Epithelial cell of esophagus (primary cell): ENCODE results near the gene XPC.

Source experiments
- DNase-seq: peaks from one replicate; pipeline ENCODE4 v3.0.0; 2010; ENCODE audit warnings: low read depth
- H3K4me3 ChIP-seq: 2 replicates; pipeline ENCODE4 v1.5.1; 2011; ENCODE audit warnings: mild to moderate bottlenecking, low read length, control low read depth
- TF ChIP-seq, protein P1 (sequence below): IDR thresholded peaks from 2 replicates; pipeline ENCODE4 v1.5.1; 2011; ENCODE audit warnings: low read depth, mild to moderate bottlenecking, low read length, control low read depth, inconsistent platforms; ENCODE audit not compliant: insufficient read depth; ENCODE audit errors: missing control alignments

The XPC gene

DNA sequence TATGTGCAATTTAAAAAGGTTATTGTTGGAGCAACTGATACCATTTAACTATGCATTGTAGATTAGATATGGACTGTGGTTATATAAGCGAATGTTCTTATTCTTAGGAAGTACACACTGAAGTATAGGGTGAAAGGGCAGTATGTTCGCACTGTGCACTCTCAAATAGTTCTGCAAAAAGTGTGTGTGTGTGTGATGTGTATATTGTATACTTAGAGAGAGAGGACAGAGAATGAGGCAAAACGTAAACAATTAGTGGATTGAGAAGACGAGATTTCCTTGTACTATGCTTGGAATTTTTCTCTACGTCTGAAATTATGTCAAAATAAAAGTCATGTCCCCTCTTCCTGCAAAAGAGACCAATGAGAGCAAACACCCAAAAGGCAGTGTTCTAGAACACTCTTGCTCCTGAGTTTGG is 30.6 kb upstream of the XPC start:
- DNase-seq: no peak
- TF ChIP-seq, protein P1, sequence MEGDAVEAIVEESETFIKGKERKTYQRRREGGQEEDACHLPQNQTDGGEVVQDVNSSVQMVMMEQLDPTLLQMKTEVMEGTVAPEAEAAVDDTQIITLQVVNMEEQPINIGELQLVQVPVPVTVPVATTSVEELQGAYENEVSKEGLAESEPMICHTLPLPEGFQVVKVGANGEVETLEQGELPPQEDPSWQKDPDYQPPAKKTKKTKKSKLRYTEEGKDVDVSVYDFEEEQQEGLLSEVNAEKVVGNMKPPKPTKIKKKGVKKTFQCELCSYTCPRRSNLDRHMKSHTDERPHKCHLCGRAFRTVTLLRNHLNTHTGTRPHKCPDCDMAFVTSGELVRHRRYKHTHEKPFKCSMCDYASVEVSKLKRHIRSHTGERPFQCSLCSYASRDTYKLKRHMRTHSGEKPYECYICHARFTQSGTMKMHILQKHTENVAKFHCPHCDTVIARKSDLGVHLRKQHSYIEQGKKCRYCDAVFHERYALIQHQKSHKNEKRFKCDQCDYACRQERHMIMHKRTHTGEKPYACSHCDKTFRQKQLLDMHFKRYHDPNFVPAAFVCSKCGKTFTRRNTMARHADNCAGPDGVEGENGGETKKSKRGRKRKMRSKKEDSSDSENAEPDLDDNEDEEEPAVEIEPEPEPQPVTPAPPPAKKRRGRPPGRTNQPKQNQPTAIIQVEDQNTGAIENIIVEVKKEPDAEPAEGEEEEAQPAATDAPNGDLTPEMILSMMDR: no peak

DNA sequence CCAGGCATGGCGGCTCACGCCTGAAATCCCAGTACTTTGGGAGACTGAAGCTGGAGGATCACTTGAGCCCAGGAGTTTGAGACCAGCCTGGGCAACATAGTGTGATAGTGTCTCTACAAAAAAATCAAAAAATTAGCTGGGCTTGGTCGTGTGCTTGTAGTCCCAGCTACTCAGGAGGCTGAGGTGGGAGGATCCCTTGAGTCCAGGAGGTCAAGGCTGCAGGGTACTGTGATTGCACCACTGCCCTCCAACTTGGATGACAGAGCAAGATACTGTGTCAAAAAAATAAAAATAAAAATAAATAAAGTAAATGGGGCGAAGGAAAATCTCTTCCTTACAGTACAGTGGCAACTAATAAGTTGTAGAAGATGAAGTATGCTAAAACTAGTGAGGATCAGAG is 29.8 kb upstream of the XPC start:
- DNase-seq: no peak
- TF ChIP-seq, protein P1: no peak
- H3K4me3 ChIP-seq: no peak overlapping the region

More for the DNA sequence above, 30.6 kb upstream of the XPC start:
- no peak overlapping the region for H3K4me3 ChIP-seq

DNA sequence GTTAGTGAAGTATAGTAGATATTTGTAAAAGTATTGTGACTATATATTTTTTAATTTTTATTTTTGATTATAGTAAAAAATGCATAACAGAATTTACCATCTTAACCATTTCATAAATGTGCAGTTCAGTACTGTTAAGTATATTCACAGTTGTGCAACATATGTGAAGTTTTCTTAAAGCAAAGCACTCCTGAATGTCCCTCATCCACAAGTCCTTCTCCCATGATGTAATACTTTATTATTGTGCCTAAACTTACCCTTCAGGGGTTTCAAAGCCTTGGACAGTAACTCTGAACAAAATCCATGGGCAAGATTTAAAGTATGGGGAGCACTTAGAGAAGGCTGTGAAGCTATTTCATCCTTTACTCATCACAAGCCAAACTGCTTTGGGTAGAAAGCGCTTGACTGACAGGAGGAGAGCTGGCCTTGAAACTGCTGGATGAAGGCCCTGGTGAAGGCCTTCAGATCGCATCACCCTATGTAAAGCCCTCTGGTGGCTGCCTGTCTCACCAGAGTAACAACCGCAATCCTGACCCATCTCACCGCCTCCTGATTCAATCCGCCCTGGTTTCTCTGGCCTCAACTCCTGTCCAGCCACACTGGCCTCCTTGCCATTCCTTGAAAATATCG is 28.3 kb upstream of the XPC start:
- no peak for DNase-seq
- H3K4me3 ChIP-seq: no peak overlapping the region
- TF ChIP-seq, protein P1: no peak

DNA sequence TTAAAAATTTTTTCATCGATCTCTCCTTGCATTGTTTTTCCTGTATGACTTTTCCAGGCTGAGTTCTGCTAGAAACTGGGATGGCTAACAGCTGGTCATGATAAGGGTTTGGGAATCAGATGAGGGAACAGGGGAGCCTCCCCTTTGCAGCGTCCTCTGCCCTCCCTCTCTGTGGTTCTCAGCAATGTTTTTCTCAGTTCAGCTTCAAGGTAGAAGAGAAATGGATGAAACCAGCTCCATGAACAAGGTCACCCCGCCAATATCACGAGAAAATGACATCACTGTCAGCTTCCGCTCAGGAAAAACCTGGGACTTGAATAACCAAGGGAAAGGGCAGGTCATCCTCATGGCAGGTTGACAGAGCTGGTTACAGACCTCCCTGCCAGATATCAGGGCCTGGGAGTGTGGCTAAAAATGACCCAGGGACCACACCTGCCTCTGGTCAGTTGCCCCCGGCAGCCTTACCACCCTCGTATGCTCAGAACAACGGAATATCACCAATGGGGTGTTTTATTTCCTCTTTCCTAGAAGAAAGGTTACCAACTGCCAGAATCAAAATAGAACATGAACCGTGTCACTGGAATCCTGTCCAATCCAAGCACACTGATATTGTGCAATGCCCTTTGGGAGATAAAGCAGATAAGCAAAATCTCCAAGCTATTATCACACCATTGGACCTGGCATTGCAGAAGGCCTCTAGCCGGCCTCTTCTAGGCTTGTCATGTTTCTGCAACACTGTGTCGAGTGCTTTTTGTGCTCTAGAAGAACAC is 26.3 kb upstream of the XPC start:
- TF ChIP-seq, protein P1: no peak
- DNase-seq: no peak
- H3K4me3 ChIP-seq: no peak overlapping the region

DNA sequence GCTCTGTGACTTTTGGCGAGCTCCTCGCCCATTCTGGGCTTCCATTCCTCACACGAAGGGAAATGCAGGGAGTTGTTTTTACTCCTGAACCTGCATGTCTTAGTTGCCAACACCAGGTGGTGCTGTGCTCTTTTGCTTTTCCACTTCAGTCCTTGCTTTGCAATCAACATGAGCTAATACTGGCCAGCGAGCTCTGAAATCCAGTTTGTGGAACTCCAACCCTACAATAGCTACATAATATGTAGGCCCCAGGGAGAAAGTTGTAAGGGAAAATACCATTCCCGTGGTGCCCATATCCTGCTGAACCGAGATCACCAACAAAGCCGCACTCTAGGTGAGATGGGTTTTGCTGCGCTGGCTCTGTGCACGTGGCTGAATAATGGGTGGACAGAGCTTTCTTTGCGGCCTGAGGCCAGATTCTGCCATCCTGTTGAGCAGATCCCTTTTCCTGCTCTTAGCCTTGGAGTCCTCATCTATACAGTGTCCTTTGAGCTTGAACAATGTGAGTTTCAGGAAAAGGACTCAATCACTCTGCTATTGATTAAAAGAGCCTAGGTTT is 25.2 kb upstream of the XPC start:
- H3K4me3 ChIP-seq: no peak overlapping the region
- DNase-seq: peak; percentile 84
- TF ChIP-seq, protein P1: peak; percentile 94

DNA sequence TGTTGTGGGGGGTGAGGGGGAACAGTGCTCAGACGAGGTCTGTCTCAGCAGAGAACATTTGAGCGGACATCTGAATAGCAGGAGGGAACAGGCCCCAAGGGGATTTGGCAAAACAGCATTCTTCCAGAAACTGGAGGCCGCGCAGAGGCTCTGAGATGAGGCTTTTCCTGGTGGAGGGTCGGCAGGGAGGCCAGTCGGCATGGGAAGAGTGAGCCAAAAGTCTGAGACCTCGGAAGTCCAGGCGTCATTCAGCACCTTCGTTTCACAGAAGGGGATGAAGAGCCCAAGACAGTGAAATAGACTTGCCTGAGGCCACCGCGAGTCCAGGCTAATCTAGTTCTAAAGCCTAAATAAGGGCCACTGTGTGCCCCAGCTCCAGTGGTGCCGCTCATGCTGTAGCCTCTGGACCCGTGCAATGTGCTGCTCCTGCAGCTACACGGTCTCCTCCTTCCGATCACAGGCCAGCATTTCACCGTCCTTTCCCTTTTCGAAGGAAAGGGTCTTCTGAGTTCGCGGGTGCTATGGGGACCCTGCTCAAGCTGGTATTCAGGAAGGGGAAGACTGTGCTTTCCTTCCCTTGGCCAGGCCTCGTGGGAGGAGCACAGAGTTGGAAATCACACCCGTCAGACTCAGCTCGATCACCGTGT is 24.6 kb upstream of the XPC start:
- TF ChIP-seq, protein P1: no peak
- DNase-seq: no peak
- no peak overlapping the region for H3K4me3 ChIP-seq
